Esophagus squamous epithelium (tissue), 4 donors: Measurements from ENCODE around the gene CAMK4.

ENCODE experiments used
- CTCF ChIP-seq, 6 experiments: fragments of 450-650 bp in 4 of 6; fragments of 200-600 bp in 2 of 6; sonication (generic) in 2 of 6; IDR thresholded peaks; one replicate each; pipeline ENCODE4 v1.5.1; 2016 to 2019; ENCODE audit warnings: antibody characterized with exemption in 6 of 6, mild to moderate bottlenecking in 4 of 6, moderate library complexity in 4 of 6
- POLR2A ChIP-seq, 4 donors: fragments of 450-650 bp; IDR thresholded peaks; one replicate each; pipeline ENCODE4 v1.6.1; 2017; ENCODE audit warnings: antibody characterized with exemption in 4 of 4, mild to moderate bottlenecking in 4 of 4, moderate library complexity in 3 of 4

DNA sequence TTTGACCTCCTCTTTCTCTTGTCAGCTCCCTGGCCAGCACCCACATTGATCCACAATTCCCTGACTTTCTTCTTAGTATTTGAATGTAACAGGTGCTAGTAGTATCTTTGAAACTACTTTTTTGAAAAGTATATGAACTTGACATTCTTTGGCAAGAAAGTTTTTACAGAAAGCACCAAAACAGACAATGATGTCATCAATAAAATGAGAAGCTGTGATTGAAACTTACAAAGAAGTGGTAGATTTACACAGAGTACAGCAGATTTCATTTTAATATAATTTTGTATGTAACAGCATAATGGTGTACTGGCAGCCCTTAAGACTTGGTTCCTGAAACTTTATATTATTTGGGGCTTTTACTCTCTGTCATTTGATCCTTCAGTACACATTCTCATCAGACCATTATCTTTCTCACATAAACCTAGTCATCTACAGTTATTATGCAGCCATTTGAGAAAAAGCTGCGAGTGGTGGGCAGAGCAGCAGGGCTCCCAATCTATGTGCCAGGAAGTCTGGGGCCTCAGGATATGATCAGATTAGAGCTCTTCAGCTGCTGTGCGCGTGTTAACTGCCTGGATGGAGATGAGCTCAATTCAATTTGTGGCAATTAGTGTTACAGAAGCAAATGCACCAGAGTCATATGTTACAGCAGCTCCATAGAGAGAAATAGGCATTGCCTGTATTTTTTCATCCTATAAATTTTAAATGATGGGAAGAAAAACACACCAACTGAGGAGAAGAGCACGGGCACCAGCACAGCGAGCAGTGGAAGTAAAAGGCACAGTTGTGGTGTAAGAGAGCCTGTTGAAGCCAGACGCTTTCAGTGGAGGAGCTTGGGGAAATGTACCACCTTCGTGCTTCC is 162.0 kb downstream of the CAMK4 start:
- TF ChIP-seq POLR2A (IDR thresholded peaks at IDR 0.05) (no peak), CTCF (IDR thresholded peaks at IDR 0.05) (no peak)
